DMS53 (cell line): ENCODE results near the gene CMKLR1.

ENCODE experiments used
- DNase-seq: peaks from one replicate; lab custom pipeline; 2025; lab: John Stamatoyannopoulos, UW

CMKLR1 gene

GRCh38 chr12:108361606-108362005, 22.5 kb upstream of the CMKLR1 start:
- no peak for DNase-seq

- no peak for DNase-seq
Observed at GRCh38 chr12:108360487-108360886, 21.4 kb upstream of the CMKLR1 start.

- no peak for DNase-seq
Observed at GRCh38 chr12:108360057-108360456, 20.9 kb upstream of the CMKLR1 start.

- DNase-seq, result no peak
Observed at GRCh38 chr12:108358580-108358965, 19.5 kb upstream of the CMKLR1 start.

- no peak for DNase-seq
Observed at GRCh38 chr12:108357834-108358579, 18.9 kb upstream of the CMKLR1 start.

GRCh38 chr12:108356835-108357806, 18.0 kb upstream of the CMKLR1 start:
- no peak for DNase-seq

- no peak for DNase-seq
Observed at GRCh38 chr12:108355069-108355468, 16.0 kb upstream of the CMKLR1 start.

- no peak for DNase-seq
Observed at GRCh38 chr12:108352591-108352990, 13.5 kb upstream of the CMKLR1 start.

GRCh38 chr12:108350511-108350910, 11.4 kb upstream of the CMKLR1 start:
- no peak for DNase-seq

GRCh38 chr12:108349278-108349688, 10.2 kb upstream of the CMKLR1 start:
- DNase-seq, result peak; percentile 28

- DNase-seq, result no peak
Observed at GRCh38 chr12:108348842-108349241, 9.7 kb upstream of the CMKLR1 start.

- DNase-seq, result no peak
Observed at GRCh38 chr12:108346727-108347710, 7.9 kb upstream of the CMKLR1 start.

- DNase-seq, result no peak
Observed at GRCh38 chr12:108345716-108346633, 6.9 kb upstream of the CMKLR1 start.

- DNase-seq, result peak; percentile 11
Observed at GRCh38 chr12:108342985-108343384, 3.9 kb upstream of the CMKLR1 start.

- DNase-seq, result no peak
Observed at GRCh38 chr12:108341854-108342847, 3.0 kb upstream of the CMKLR1 start.

GRCh38 chr12:108341356-108341755, 2.2 kb upstream of the CMKLR1 start:
- no peak for DNase-seq

- DNase-seq, result no peak
Observed at GRCh38 chr12:108340037-108340436, 926 bp upstream of the CMKLR1 start.

GRCh38 chr12:108337235-108338223, 1.6 kb downstream of the CMKLR1 start:
- peak; percentile 57 for DNase-seq
